ENCODE data around the gene ART3. TPM values are rescaled to one million over a fixed set of nuclear protein-coding genes. Genes with fewer than 3 reads are reported as not detected.

ART3 gene
- total RNA-seq, 2 experiments from 2014 or later = not detected

GRCh38 chr4:76116821-76117220, 42.3 kb downstream of the ART3 start:
- no peaks in the 10 kb centered on the region for H3K4me1 Mint-ChIP-seq (ENCODE audit: low read depth)

GRCh38 chr4:76117536-76117935, 43.0 kb downstream of the ART3 start:
- POLR2A ChIA-PET = no interaction called here
- H3K27ac Mint-ChIP-seq = no peak overlapping the region
- ATAC-seq (ENCODE audit: poor library complexity) (no peak), DNase-seq (no peak)
- intact Hi-C loops (cut with DNase I, micrococcal nuclease) = no loop called here
- H3K4me1 Mint-ChIP-seq (ENCODE audit: low read depth) = no peaks in the 10 kb centered on the region
- no peaks in the 10 kb centered on the region for H3K9me3 ChIP-seq (ENCODE audit: control insufficient read depth in 1 of 2, insufficient read depth in 1 of 2, low read length in 2 of 2)
- TF ChIP-seq CTCF (IDR thresholded peaks at IDR 0.05) = no peak
- H3K27ac ChIP-seq (ENCODE audit: low read depth in 1 of 2, low read length in 2 of 2) = no peak overlapping the region
- no peaks in the 10 kb centered on the region for H3K27me3 Mint-ChIP-seq
- H3K36me3 ChIP-seq (ENCODE audit: insufficient read depth, low read length) = peaks cover 51% of the 10 kb centered on the region
- no peaks in the 10 kb centered on the region for H3K4me1 ChIP-seq (ENCODE audit: insufficient read depth, low read length)
- H3K4me3 ChIP-seq (ENCODE audit: low read length) = no peak overlapping the region
- CTCF ChIA-PET = no interaction called here
- no peaks in the 10 kb centered on the region for H3K27me3 ChIP-seq (ENCODE audit: control insufficient read depth in 1 of 2, insufficient read depth in 2 of 2, low read length in 2 of 2)
- H3K9me3 Mint-ChIP-seq = no peaks in the 10 kb centered on the region
- H3K36me3 Mint-ChIP-seq (ENCODE audit: low read depth) = peaks cover 87% of the 10 kb centered on the region
- no peak overlapping the region for H3K4me3 Mint-ChIP-seq

More at GRCh38 chr4:76116821-76117220, 42.3 kb downstream of the ART3 start:
- Mint-ChIP-seq H3K9me3 (no peaks in the 10 kb centered on the region), H3K27ac (no peak overlapping the region), H3K36me3 (ENCODE audit: low read depth) (peaks cover 84% of the 10 kb centered on the region), H3K4me3 (no peak overlapping the region), H3K27me3 (no peaks in the 10 kb centered on the region)
- POLR2A ChIA-PET = no interaction called here
- intact Hi-C loops (cut with DNase I, micrococcal nuclease) = no loop called here
- H3K36me3 ChIP-seq (ENCODE audit: insufficient read depth, low read length) = peaks cover 44% of the 10 kb centered on the region
- no peak overlapping the region for H3K4me3 ChIP-seq (ENCODE audit: low read length)
- no peak for TF ChIP-seq CTCF (IDR thresholded peaks at IDR 0.05)
- CTCF ChIA-PET = no interaction called here
- no peak overlapping the region for H3K27ac ChIP-seq (ENCODE audit: low read depth in 1 of 2, low read length in 2 of 2)
- H3K27me3 ChIP-seq (ENCODE audit: control insufficient read depth in 1 of 2, insufficient read depth in 2 of 2, low read length in 2 of 2) = no peaks in the 10 kb centered on the region
- ATAC-seq (ENCODE audit: poor library complexity) = no peak
- no peaks in the 10 kb centered on the region for H3K9me3 ChIP-seq (ENCODE audit: control insufficient read depth in 1 of 2, insufficient read depth in 1 of 2, low read length in 2 of 2)
- DNase-seq = no peak
- no peaks in the 10 kb centered on the region for H3K4me1 ChIP-seq (ENCODE audit: insufficient read depth, low read length)

- no peaks in the 10 kb centered on the region for H3K9me3 ChIP-seq (ENCODE audit: control insufficient read depth in 1 of 2, insufficient read depth in 1 of 2, low read length in 2 of 2)
- ATAC-seq (ENCODE audit: poor library complexity) (no peak), DNase-seq (no peak)
- no peak overlapping the region for H3K27ac ChIP-seq (ENCODE audit: low read depth in 1 of 2, low read length in 2 of 2)
- Mint-ChIP-seq H3K36me3 (ENCODE audit: low read depth) (peaks cover 92% of the 10 kb centered on the region), H3K4me1 (ENCODE audit: low read depth) (no peaks in the 10 kb centered on the region), H3K27ac (no peak overlapping the region), H3K4me3 (no peak overlapping the region), H3K9me3 (no peaks in the 10 kb centered on the region), H3K27me3 (no peaks in the 10 kb centered on the region)
- intact Hi-C loops (cut with DNase I, micrococcal nuclease) = no loop called here
- no peaks in the 10 kb centered on the region for H3K4me1 ChIP-seq (ENCODE audit: insufficient read depth, low read length)
- H3K27me3 ChIP-seq (ENCODE audit: control insufficient read depth in 1 of 2, insufficient read depth in 2 of 2, low read length in 2 of 2) = no peaks in the 10 kb centered on the region
- no peak for TF ChIP-seq CTCF (IDR thresholded peaks at IDR 0.05)
- CTCF ChIA-PET = no interaction called here
- H3K4me3 ChIP-seq (ENCODE audit: low read length) = no peak overlapping the region
- H3K36me3 ChIP-seq (ENCODE audit: insufficient read depth, low read length) = peaks cover 72% of the 10 kb centered on the region
- POLR2A ChIA-PET = no interaction called here
Observed at GRCh38 chr4:76120199-76120598, 45.7 kb downstream of the ART3 start.

Data from CD4-positive, alpha-beta T cell (primary cell).